GM23248 (cell line): ENCODE data around the gene SRC. TPM values are rescaled to one million over a fixed set of nuclear protein-coding genes. Genes with fewer than 3 reads are reported as not detected.

Experiments
- DNase-seq: peaks from one replicate; pipeline ENCODE4 v3.0.0-alpha.2; 2015
- H2AFZ ChIP-seq: fragments of 200-600 bp; sonication (generic); 2 replicates; pipeline ENCODE4 v1.6.1; 2016; ENCODE audit warnings: antibody characterized with exemption
- H3F3A ChIP-seq: fragments of 200-600 bp; sonication (generic); 2 replicates; pipeline ENCODE4 v1.6.1; 2016; ENCODE audit warnings: mild to moderate bottlenecking, antibody characterized with exemption, mixed run types; ENCODE audit not compliant: insufficient read depth
- H3K27ac ChIP-seq: fragments of 200-600 bp; sonication (generic); 2 replicates; pipeline ENCODE4 v1.5.1; 2016; ENCODE audit warnings: mild to moderate bottlenecking
- H3K27me3 ChIP-seq: fragments of 200-600 bp; sonication (generic); replicated peaks from 2 replicates; pipeline ENCODE4 v1.6.1; 2016; ENCODE audit warnings: mild to moderate bottlenecking; ENCODE audit not compliant: insufficient read depth
- H3K36me3 ChIP-seq: fragments of 200-600 bp; sonication (generic); 2 replicates; pipeline ENCODE4 v1.6.1; 2016; ENCODE audit warnings: low read depth, mild to moderate bottlenecking
- H3K4me1 ChIP-seq: fragments of 200-600 bp; sonication (generic); 2 replicates; pipeline ENCODE4 v1.6.1; 2016; ENCODE audit warnings: mild to moderate bottlenecking; ENCODE audit not compliant: insufficient read depth
- H3K4me2 ChIP-seq: fragments of 200-600 bp; sonication (generic); one replicate; pipeline ENCODE4 v1.6.1; 2016; ENCODE audit warnings: mild to moderate bottlenecking; ENCODE audit not compliant: unreplicated experiment
- H3K4me3 ChIP-seq: fragments of 200-600 bp; sonication (generic); 2 replicates; pipeline ENCODE4 v1.5.1; 2016; ENCODE audit warnings: mild to moderate bottlenecking
- H3K79me2 ChIP-seq: fragments of 200-600 bp; sonication (generic); 2 replicates; pipeline ENCODE4 v1.6.1; 2016; ENCODE audit warnings: mild to moderate bottlenecking; ENCODE audit not compliant: insufficient read depth
- H3K9ac ChIP-seq: fragments of 200-600 bp; sonication (generic); 2 replicates; pipeline ENCODE4 v1.6.1; 2016; ENCODE audit warnings: mild to moderate bottlenecking
- H3K9me2 ChIP-seq: fragments of 200-600 bp; sonication (generic); 2 replicates; pipeline ENCODE4 v1.6.1; 2016; ENCODE audit warnings: mixed run types, mild to moderate bottlenecking, moderate library complexity; ENCODE audit not compliant: insufficient read depth
- H3K9me3 ChIP-seq: fragments of 200-600 bp; sonication (generic); one replicate; pipeline ENCODE4 v1.6.1; 2017; ENCODE audit warnings: low read depth
- H4K20me1 ChIP-seq: fragments of 200-600 bp; sonication (generic); 2 replicates; pipeline ENCODE4 v1.6.0; 2016; ENCODE audit not compliant: insufficient read depth
- EZH2 ChIP-seq: fragments of 200-600 bp; sonication (generic); IDR thresholded peaks from 2 replicates; pipeline ENCODE4 v1.6.1; 2018; ENCODE audit warnings: antibody characterized with exemption, mild to moderate bottlenecking; ENCODE audit not compliant: insufficient read depth, poor library complexity, severe bottlenecking
- EZH2phosphoT487 ChIP-seq: fragments of 200-600 bp; sonication (generic); IDR thresholded peaks from 2 replicates; pipeline ENCODE4 v1.6.1; 2018; ENCODE audit warnings: antibody characterized with exemption, moderate library complexity, mild to moderate bottlenecking, low read depth; ENCODE audit not compliant: insufficient read depth
- WGBS, 2 experiments: methylation state at CpG; one replicate each; pipeline ENCODE4 v1.1.6; 2015 to 2017; ENCODE audit warnings: low lambda C conversion rate in 2 of 2, low coverage in 1 of 2; ENCODE audit errors: missing lambda C conversion rate in 2 of 2; 5-methylcytosine and 5-hydroxymethylcytosine counted together
- in situ Hi-C: fragments of 300-500 bp; cut with MboI; formaldehyde crosslinking; loops from 2 replicates; pipeline ENCODE4 v1.15.0; 2020
- polyA plus RNA-seq: library from polyadenylated mRNA; unstranded; fragments of >200 nt; fragmentation: Nextera tagmentation; extraction: Ambion mirVana; gene quantifications from 2 replicates; pipeline ENCODE4 v1.2.1, GENCODE V29; 2016
- total RNA-seq: library from RNA; depleted of rRNA; stranded (reverse); fragments of >200 nt; shearing (Covaris generic); gene quantifications from 2 replicates; pipeline ENCODE4 v1.2.3, GENCODE V29; 2014; rRNA removed

The SRC gene
- total RNA-seq, result 28.6 and 29.8 TPM in 2 replicates
- polyA plus RNA-seq, result 13.9 and 17.0 TPM in 2 replicates

- peak within 1 kb of the TSS; percentile 87 for H3K9ac ChIP-seq
- no peaks in the 10 kb centered on the region for H4K20me1 ChIP-seq
- H3K4me3 ChIP-seq, result peak within 1 kb of the TSS; percentile 79
- TF ChIP-seq EZH2phosphoT487, result no peak
- no peak for TF ChIP-seq EZH2
- peaks cover 43% of the 10 kb centered on the region for H3K79me2 ChIP-seq
- H2AFZ ChIP-seq, result peak within 1 kb of the TSS; percentile 87
- H3F3A ChIP-seq, result peaks cover 20% of the 10 kb centered on the region; the same call in 1 of the 2 replicates
- H3K4me2 ChIP-seq, result peak within 1 kb of the TSS; percentile 86
- peak within 1 kb of the TSS; percentile 4; the same call in 1 of the 2 replicates for H3K27ac ChIP-seq
- H3K27me3 ChIP-seq, result no peaks in the 10 kb centered on the region
- in situ Hi-C loops, result no loop called here
- peak; percentile 83 for DNase-seq
- H3K9me3 ChIP-seq, result no peaks in the 10 kb centered on the region
- peaks cover 24% of the 10 kb centered on the region; the same call in 1 of the 2 replicates for H3K4me1 ChIP-seq
- no peaks in the 10 kb centered on the region for H3K36me3 ChIP-seq
- H3K9me2 ChIP-seq, result no peaks in the 10 kb centered on the region
- WGBS, 2 experiments, result 7 to 20% methylated on average over 21 to 59 of the region's 63 CpGs
Observed at GRCh38 chr20:37345339-37346235, at the start of gene SRC. SRC (plus strand) TSS chr20:37346140; CDS start chr20:37384154, 38,014 bp downstream.

GRCh38 chr20:37296371-37296770 lies 49.6 kb upstream of the SRC start:
- H3K4me1 ChIP-seq, result peaks cover 66% of the 10 kb centered on the region
- peak overlapping the region; percentile 77 for H3K4me2 ChIP-seq
- 50 to 56% methylated on average over 2 of the region's 2 CpGs for WGBS, 2 experiments
- in situ Hi-C loops, result no loop called here
- peaks cover 82% of the 10 kb centered on the region for H3K79me2 ChIP-seq
- H2AFZ ChIP-seq, result no peak overlapping the region
- no peaks in the 10 kb centered on the region for H4K20me1 ChIP-seq
- TF ChIP-seq EZH2 (no peak), EZH2phosphoT487 (no peak)
- H3K9me3 ChIP-seq, result no peaks in the 10 kb centered on the region
- H3K9ac ChIP-seq, result peak overlapping the region; percentile 56
- H3K27ac ChIP-seq, result peak overlapping the region; percentile 93
- no peak for DNase-seq
- peaks cover 73% of the 10 kb centered on the region for H3F3A ChIP-seq
- H3K36me3 ChIP-seq, result peaks cover 3% of the 10 kb centered on the region; the same call in 1 of the 2 replicates
- H3K9me2 ChIP-seq, result no peaks in the 10 kb centered on the region
- H3K4me3 ChIP-seq, result peak overlapping the region; percentile 36; the same call in 1 of the 2 replicates
- no peaks in the 10 kb centered on the region for H3K27me3 ChIP-seq

GRCh38 chr20:37297066-37297736 lies 48.7 kb upstream of the SRC start:
- in situ Hi-C loops, result no loop called here
- H3K36me3 ChIP-seq, result peaks cover 6% of the 10 kb centered on the region; the same call in 1 of the 2 replicates
- H3K79me2 ChIP-seq, result peaks cover 82% of the 10 kb centered on the region
- peak overlapping the region; percentile 93 for H3K27ac ChIP-seq
- no peaks in the 10 kb centered on the region for H3K27me3 ChIP-seq
- no peaks in the 10 kb centered on the region for H4K20me1 ChIP-seq
- 69 to 76% methylated on average over 13 of the region's 13 CpGs for WGBS, 2 experiments
- DNase-seq, result peak; percentile 94
- H3K9ac ChIP-seq, result peak overlapping the region; percentile 56
- H3K9me3 ChIP-seq, result no peaks in the 10 kb centered on the region
- no peak overlapping the region for H2AFZ ChIP-seq
- H3K4me2 ChIP-seq, result peak overlapping the region; percentile 77
- peak overlapping the region; percentile 36 for H3K4me3 ChIP-seq
- peaks cover 67% of the 10 kb centered on the region for H3F3A ChIP-seq
- no peaks in the 10 kb centered on the region for H3K9me2 ChIP-seq
- H3K4me1 ChIP-seq, result peaks cover 66% of the 10 kb centered on the region
- TF ChIP-seq EZH2 (no peak), EZH2phosphoT487 (no peak)
